Inflammatory macrophage treated with lipopolysaccharide for 4 hours (primary cell): ENCODE results near the gene CAP1.
A peak's percentile ranks its signal among the peaks of the same experiment; 100 is the strongest.
"Not testable (repeated sequence)": the region's sequence is repeated elsewhere in the genome, so short reads cannot be mapped to it uniquely, and the experiment has no call there.

Experiments used
- DNase-seq: peaks from one replicate; pipeline ENCODE4 v3.0.0-alpha.2; 2020

The CAP1 gene

DNA sequence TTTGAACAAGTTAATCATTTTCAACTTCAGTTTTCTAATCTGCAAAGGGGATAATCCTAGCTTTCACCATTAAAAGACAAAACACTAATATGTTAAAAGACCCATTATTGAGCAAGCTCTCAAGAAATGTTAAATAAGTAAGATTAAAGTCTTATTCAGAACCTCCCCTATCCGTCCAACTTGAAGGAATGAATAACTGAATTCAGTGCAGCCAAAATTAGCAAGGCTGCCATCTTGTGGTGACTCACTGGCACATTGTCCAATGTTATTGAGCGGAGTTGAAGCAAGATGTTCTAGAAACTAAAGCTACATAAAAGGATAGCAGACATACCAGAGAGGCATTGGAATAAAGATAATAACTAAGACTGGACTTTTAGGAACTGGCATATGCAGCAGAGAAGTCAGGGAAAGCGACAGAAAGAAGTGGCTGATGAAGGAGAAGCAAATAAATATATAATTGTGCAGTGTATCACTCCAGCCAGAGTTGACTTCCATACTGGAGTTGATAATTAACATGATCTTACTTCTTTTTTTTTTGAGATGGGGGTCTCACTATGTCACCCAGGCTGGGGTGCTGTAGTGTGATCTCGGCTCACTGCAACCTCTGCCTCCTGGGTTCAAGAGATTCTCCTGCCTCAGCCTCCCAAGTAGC is 8.2 kb upstream of the CAP1 start:
- peak; percentile 66 for DNase-seq

DNA sequence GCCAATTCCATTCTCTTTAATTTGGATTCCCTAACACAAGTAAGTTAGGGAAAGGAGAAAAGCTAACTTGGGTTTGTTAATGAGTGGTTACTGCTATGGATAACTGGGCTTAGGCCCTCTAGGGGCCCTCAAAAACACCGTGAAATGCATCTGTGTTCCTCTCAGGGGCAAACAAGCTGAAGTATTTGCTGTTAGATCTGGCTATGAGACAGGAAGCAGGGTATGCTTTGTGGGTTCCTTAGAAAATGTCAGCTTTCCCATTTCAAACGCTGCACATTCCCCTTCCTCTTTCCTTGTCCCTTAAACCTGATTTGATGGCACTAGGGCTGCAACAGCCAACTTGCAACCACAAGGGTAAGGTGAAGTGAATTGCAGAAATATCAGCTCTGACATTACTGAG is 5.7 kb upstream of the CAP1 start:
- no peak for DNase-seq

DNA sequence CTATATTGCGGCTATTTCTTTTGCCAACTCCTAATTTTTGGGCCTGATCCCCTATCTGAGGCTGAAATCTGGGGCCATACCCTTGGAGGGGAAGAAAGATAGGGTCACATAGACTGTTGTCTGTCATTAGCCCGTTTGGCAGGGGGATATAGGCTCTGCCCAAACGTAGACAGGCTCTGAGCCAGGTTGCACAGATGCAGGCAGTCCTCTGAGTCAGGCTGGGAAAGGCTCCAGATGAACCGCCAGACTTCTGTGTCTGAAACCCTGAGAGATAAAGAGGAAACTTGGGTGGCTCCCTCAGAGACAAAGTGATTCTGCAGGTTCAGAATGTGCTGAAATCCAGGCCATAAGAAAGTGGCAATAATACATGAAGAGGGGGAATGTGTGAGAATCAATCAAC is 4.0 kb upstream of the CAP1 start:
- DNase-seq = no peak

DNA sequence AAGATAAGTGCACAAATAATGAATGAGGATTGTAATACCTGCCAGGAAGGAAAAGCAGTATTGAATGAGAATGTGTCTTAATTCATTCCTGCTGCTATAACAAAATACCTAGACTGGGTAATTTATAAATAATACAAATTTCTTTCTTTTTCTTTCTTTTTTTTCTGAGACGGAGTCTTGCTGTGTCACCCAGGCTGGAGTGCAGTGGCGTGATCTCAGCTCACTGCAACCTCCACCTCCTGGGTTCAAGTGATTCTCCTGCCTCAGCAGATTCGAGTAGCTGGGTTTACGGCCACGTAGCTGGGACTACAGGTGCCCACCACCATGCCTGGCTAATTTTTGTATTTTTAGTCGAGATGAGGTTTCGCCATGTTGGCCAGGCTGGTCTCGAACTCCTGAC is 3.3 kb upstream of the CAP1 start:
- DNase-seq = not testable (repeated sequence)

DNA sequence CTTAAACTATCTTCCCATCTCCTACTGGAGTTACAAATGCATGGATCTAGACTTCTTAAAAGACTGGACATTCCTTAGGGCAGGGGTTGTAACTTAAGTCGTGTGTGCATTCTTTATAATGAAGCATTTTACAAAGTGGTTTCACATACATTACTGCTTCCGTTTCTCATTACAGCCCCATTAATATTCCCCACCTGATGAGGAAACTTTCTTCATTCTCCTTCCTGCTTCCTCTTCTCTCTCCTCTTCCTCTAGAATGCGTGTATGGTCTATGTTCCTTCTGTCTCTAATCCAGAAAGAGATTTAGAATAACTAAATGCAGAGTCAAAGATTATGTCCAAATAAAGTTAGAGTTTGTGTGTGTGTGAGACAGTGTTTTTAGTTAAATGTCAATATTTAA is 1.8 kb upstream of the CAP1 start:
- DNase-seq = peak; percentile 69

DNA sequence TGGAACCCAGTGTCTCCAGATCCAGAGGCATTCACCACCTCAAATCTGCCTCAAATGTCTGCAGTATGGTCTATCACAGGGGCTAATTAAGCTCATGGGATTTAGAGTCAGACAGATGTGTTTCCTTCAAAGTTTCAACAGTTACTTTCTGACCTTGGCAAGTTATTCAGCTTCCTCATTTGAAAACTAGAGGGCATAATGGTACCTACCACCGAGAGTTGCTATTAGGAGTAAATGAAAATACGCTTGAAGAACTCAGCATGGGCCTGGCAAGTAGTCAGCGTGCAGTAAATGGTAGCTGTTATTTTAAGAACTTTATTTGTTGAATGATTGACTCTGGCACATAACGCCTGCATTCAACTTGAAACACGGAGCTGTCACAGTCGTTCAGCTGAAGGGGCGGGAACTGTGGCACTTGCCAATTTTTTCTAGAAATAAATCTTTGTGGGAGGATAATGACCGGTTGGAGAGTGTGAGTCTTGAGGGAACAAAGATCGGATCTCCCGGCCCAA is 1.2 kb upstream of the CAP1 start:
- peak; percentile 64 for DNase-seq

DNA sequence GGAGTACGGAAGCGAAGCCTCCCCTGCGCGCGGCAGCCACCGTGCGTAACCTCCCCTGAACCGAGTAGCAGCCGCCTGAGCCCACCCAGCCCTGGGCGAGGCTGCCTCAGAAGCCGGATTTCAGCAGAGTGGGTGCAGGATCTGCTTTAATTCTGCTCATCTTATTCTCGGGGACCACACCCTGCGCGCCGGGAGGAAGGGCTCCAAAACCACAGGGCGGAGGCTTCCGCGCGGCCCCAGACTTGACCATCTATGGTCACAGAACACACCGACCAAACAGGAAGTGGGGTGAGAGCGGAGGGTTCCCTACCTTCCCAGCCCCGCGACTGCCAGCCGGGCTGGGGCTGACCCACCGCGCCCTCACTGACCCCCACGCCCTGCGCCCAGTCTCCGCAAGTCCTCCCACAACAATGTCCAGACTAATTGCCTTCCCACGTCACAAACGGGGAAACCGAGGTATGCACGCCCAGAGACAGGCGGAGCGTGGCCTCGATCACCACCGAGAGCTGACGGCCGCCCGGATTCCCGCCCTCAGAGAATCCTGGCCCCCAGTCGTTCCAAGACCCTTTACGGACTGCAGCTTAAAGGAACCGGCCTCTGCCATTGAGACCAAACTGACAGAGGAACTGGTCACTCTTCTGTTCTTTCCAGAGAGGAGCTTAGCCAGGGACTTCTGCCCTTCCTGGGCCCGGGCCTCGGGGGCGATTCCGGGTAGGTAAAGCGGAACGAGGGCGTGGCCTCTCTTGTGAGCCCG is 595 bp upstream of the CAP1 start:
- DNase-seq = peak; percentile 91

DNA sequence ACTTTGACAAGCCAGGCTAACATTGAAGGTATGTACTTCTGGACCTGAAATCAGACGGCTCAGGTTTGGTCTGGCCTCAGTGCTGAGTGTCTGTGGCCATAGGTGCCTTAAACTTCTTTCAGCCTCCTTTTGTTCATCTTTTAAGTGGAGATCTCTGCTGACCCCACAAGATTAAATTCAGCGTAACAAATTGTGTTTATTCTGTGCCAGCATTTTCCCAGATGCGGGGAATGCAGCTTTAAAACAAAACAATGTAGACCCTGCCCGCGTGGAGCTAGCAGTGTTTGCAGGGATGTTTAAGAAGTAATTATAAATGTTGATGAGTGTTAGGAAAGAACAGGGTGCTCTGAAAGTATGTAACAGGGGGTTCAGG is 923 bp downstream of the CAP1 start:
- no peak for DNase-seq

DNA sequence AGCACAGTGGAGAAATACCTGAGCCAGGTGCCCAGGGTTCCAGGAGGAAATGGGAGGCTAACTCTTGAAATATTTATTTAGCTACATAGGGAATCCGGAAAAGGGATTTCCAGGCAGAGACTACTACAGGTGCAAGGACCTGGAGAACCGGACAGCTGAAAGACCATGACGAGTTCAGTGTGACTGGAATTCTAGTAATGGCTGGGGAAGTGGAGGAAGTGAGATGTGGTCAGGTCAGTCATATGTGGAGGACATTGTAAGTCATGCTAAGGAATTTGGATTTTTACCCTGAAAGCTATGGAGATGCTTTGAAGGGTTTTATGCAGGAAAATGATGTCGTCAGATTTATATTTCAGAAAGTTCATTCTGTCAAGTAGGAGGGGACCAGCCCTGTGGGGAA is 1.8 kb downstream of the CAP1 start:
- DNase-seq = peak; percentile 35

DNA sequence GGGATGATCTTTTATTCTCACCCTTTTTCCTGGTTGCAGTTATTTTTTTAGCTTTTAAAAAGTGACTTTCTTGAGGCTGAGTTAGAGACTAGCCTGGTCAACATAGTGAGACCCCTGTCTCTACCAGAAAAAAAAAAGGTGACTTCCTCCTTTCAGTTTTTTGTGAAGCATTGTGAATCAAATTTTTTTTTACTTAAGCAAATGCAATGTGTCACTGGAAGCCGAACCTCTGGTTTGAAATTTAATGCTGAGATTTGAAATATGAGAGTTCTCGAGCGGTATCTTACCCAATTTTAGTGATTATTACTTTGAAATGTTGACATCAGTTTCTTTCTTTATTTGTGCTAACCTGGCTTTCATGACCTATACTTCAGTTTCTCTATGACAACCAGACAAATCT is 3.6 kb downstream of the CAP1 start:
- DNase-seq = peak; percentile 32

DNA sequence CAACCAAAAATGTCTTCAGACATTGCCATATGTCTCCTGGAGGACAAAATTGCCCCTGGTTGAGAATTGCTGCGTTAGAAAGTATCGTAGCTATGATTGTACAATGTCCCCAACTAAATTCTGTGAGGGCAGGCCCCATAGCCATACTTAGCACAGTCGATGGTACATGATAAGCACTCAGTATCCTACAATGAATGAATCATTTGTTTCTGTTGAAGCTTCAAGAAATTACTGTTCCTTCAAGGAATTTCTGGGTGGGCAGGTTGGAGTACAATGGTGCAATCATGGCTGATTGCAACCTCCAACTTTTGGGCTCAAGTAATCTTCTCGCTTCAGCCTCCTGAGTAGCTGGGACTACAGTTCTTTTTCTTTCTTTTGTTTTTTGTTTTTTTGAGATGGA is 4.7 kb downstream of the CAP1 start:
- DNase-seq = no peak

DNA sequence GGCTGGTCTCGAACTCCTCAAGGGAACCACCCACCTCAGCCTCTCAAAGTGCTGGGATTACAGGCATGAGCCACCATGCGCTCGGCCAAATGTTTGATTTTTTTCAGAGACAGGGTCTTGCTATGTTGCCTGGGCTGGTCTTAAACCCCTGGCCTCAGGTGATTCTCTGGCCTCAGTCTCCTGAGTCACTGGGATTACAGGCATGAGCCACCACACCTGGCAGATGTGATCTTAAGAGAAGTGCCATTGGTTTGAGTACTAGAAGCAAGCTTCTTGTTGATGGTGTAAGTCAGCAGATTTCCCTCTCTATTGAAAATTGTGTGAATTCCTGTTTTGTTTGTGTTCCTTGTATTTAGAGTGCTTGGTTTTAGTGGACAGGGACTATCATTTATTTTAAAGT is 5.2 kb downstream of the CAP1 start:
- no peak for DNase-seq

DNA sequence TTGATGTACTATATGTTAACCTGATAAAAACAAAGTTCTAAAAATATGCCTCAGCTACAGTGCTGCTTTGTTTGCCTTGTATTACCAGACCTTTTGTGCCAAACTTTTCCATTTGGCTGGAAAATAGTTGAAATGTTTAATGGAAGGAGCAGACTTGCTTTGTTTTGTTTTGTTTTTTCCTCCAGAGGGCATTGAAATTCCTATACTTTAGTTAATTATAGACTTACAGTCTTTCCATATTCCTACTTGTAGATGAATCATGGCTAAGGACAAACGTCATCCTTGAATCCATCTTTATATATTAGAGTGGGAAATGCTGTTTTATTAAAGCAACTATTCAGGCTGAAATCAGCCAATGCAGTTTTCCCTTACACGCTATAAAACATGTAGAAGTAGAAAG is 6.7 kb downstream of the CAP1 start:
- no peak for DNase-seq

DNA sequence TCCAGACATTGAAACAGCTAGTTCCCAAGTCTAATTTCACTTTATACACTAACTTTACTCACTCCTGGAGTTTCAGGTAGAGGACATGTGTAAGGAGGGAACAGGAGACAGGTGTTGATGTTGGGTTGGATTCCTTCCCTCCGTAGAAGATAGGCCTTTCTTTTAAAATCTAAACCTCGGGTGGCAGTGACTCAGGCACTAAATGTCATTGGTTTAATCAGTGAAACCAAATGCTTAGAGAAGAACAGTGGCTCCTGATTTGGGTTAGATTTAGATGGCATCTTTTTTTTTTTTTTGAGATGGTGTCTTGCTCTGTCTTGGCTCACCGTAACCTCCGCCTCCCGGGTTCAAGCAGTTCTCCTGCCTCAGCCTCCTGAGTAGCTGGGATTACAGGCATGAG is 7.2 kb downstream of the CAP1 start:
- no peak for DNase-seq

DNA sequence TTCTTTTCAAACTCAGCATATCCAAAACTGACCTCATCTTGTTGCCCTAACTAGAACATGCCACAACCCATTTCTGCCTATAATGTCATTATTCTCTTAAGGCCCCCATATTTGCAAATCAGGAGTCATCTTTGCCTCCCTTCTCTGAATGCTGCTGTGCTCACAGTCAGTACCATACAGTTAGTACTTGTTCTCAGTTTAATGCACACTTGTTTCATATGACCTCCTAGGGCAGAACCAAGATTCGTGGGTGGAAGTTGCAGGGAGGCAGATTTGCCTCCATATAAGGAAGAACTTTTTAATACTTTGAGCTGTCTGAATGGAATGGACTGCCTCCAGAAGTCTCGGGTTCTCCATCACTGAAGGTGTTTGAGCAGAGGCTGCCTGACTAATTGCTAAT is 9.2 kb downstream of the CAP1 start:
- peak; percentile 63 for DNase-seq

DNA sequence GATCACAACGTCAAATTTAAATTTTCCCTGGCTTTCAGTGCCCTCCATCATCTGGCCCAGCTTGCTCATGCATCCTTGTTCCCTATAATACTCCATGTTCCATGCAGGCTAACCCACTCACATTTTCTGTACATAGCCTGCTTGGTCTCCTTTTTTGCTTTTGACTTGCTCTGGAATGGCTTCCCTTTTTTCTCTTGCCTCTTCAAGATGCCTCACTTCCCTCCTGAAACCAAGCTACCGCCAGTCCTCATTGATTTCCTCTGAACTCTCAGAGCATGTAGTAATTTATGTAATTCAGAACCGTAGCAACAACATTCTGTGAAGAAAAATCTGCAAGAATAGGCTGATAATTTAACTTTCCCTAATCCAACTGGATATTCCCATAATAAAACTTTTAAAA is 10.3 kb downstream of the CAP1 start:
- peak; percentile 76 for DNase-seq

DNA sequence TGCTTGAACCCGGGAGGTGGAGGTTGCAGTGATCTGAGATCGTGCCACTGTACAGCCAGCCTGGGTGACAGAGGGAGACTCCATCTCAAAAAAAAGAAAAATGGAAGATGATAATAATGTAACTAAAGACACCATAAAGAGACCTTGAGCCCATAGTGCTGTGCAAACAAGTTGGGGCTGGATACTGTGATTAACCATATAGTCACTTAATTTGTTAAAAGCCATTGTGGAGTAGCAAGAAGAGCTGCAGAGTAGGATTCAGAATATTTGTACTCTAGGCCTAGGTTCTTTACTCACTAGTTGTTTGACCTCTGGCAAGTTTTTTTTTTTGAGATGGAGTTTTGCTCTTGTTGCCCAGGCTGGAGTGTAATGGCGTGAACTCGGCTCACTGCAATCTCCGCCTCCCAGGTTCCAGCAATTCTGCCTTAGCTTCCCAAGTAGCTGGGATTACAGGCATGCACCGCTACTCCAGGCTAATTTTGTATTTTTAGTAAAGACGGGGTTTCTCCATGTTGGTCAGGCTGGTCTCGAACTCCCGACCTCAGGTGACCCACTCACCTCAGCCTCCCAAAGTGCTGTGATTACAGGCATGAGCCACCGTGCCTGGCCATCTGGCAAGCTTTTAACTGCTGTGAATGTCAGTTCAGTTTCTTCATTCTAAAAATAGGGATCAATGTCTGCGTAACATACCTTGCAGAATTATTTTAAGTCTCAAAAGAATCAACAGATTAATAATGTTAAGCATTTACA is 12.8 kb downstream of the CAP1 start:
- no peak for DNase-seq

DNA sequence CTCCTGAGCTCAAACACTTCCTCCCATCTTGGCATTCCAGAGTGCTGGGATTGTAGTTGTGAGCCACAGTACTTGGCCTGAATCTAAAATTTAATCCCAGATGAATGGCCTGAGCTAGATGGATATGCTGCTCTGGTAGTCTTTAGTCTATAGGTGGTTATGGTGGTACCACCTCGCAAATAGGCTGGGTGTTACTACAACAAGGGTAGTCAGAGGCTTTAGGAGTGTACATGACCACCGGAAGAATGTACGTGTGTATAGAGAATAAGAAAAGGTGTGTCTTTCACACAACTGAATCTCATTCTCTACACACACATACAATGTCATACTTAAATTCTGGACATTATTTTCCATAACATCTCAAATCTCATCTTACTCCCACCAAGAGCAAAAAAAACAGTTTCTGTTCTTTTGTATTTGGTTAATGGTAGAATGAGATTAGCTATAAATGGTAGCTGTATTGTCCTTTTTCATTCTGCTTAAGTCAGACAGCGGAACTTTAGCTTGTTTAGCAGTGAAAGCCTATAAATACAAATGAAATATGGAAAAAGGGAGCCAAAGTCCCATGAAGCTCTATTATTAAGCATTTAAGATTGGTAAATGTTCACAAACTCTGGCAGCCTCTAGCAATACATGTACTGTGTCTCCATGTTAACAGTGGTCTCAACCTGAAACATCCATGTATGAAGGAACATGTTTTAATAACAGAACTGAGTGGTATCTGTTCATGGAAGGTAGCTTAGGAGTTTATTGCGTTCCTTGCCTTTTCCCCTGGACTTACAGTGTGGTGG is 16.2 kb downstream of the CAP1 start:
- DNase-seq = no peak

DNA sequence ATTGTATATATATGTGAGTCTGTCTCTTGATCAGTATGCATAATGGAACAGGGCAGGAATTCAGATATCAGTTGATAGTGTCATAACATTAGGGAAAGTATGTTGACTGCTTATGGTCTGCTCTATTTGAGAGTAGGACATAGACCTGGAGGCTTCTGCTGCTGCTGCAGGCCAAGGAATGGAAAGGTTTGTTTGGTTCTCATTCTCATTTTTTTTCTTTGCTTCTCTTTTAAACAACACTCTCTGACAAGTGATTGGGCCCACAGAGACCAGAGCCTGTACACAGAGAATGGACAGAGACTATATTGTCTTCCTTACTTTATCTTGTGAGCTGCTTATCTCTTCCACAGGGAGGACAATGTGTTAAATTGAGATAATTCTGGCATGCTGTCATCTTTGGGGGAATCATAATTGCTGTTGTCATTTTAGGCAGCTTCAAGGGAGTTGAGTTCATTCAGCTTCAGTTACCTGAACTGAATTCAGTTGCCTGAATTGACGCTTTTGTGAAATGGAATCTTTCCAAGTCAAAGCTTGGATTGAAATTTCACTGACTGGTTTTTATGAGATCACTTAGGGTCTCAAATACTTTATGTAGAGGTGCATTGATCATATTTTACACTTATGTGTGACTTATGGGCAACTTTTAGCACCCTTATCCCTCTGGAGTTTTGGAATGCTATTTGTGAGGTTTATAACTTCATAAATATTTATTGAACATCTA is 16.9 kb downstream of the CAP1 start:
- no peak for DNase-seq

DNA sequence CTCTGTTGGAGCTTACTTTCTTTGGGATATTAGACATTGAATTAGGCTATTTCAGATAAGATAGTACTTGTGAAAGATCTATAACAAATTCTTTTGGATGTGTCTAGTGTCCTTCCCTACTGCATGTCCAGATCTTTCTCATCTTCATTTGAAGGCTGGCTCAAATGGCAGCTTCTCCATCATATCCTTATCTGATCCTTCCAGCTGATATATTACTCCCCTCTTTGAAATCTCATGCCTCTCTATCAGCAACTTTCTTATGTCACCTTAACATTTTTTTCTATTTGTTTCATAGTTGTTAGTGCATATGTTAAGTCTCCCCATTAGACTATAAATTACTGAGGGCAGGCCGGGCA is 17.5 kb downstream of the CAP1 start:
- no peak for DNase-seq

DNA sequence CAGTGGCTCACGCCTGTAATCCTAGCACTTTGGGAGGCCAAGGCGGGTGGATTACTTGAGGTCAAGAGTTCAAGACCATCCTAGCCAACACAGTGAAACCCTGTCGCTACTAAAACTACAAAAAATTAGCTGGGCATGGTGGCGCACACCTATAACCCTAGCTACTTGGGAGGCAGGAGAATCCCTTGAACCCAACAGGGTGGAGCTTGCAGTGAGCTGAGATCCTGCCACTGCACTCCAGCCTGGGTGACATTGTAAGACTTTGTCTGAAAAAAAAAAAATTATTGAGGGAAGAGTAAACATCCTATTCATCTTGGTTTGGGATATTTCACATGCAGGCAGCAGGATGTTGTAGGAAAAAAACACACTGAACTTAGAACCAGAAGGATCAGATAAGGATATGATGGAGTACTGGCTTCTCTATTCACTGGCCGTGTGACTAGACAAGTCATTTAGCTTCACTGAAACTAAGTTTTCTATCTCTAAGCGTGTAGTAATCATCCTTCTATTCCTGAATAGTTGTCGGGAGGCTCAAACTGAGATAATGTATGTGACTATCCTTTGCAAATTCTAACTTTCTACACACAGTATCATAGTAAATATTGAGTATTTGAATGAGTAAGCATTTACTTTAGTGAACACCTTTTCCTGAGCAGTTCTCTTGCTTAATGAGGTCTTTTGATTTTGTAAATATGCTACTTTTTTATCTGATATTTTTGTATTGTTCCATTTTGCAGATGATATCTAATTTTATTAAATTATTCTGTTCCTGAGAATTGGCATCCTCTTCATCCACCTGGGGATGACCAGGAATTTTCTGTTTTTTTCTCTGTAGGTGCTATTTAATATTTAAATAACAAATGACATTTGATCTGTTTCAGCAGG is 18.2 kb downstream of the CAP1 start:
- DNase-seq = no peak
